Stimulated activated effector memory CD8-positive, alpha-beta T cell treated with anti-CD3 and anti-CD28 coated beads, Interleukin-12 subunit alpha, Interleukin-12 subunit beta, amount 100 ng/mL, for 72 hours (primary cell): Measurements from ENCODE around the gene TESPA1.

Experiments
- ATAC-seq: fragments of 150-1000 bp; cut with Tn5 transposase; 2 replicates; pipeline ENCODE4 v1.10.0; 2021
- DNase-seq, 2 donors: peaks; one replicate each; pipeline ENCODE4 v3.0.0; 2021 to 2022; ENCODE audit warnings: low spot score in 2 of 2
- H3K27ac Mint-ChIP-seq: one replicate; pipeline ENCODE4 v1.8.0; 2022; ENCODE audit warnings: mild to moderate bottlenecking, mixed read lengths
- H3K36me3 Mint-ChIP-seq: one replicate; pipeline ENCODE4 v1.8.0; 2022; ENCODE audit warnings: mild to moderate bottlenecking, mixed read lengths
- H3K4me1 Mint-ChIP-seq: one replicate; pipeline ENCODE4 v1.8.0; 2022; ENCODE audit warnings: mixed read lengths
- H3K4me3 Mint-ChIP-seq: one replicate; pipeline ENCODE4 v1.8.0; 2022; ENCODE audit warnings: mild to moderate bottlenecking, mixed read lengths
- H3K9me3 Mint-ChIP-seq: one replicate; pipeline ENCODE4 v1.8.0; 2022; ENCODE audit warnings: mixed read lengths

The TESPA1 gene

DNA sequence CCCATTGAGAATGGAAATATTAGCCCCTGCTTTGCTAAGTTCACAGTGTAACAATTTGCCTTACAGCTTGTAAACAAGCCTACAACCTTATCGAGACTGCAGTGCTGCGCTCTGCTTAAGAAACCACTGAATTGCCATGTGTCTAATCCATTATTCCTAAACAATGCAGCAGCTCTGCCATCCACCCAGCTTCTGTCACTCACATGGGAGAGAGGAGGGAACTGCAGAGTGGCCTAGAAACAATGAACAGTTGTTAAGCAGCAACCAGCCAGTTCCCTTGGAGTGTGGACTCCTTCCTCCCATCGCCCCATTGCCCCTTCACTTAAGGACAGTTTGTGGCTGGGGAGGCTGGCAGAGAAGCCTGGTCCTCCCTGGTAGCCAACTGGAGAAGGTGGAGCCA is 42.9 kb downstream of the TESPA1 start:
- no peak overlapping the region for H3K27ac Mint-ChIP-seq
- ATAC-seq (no peak), DNase-seq (no peak)
- no peaks in the 10 kb centered on the region for H3K36me3 Mint-ChIP-seq
- no peak overlapping the region for H3K4me3 Mint-ChIP-seq
- peaks cover under 1% of the 10 kb centered on the region for H3K9me3 Mint-ChIP-seq
- peaks cover 9% of the 10 kb centered on the region for H3K4me1 Mint-ChIP-seq

GRCh38 chr12:54940727-54941315 is 43.7 kb downstream of the TESPA1 start:
- H3K4me1 Mint-ChIP-seq, result peaks cover 14% of the 10 kb centered on the region
- peaks cover 8% of the 10 kb centered on the region for H3K9me3 Mint-ChIP-seq
- H3K36me3 Mint-ChIP-seq, result no peaks in the 10 kb centered on the region
- DNase-seq, result no peak
- peak; percentile 32 for ATAC-seq
- H3K27ac Mint-ChIP-seq, result no peak overlapping the region
- H3K4me3 Mint-ChIP-seq, result no peak overlapping the region

GRCh38 chr12:54937929-54938328 is 46.6 kb downstream of the TESPA1 start:
- Mint-ChIP-seq H3K4me1 (peaks cover 42% of the 10 kb centered on the region), H3K27ac (peak overlapping the region; percentile 95), H3K4me3 (no peak overlapping the region), H3K36me3 (peaks cover 13% of the 10 kb centered on the region), H3K9me3 (peaks cover 12% of the 10 kb centered on the region)
- DNase-seq (no peak), ATAC-seq (no peak)

DNA sequence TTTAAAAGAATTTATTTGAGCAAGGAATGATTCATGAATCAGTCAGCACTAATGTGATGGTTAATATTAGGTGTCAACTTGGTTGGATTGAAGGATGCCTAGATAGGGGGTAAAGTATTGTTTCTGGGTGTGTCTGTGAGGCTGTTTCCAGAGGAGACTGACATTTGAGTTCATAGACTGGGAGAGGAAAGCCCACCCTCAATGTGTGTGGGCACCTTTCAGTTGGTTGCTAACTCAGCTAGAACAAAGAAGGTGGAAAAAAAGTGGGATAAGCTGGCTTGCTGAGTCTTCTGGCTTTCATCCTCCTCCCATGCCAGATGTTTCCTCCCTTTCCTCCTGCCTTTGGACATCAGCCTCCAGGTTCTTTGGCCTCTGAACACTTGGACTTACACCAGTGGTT is 47.2 kb downstream of the TESPA1 start:
- ATAC-seq (no peak), DNase-seq (no peak)
- Mint-ChIP-seq H3K4me1 (peaks cover 48% of the 10 kb centered on the region), H3K9me3 (peaks cover 12% of the 10 kb centered on the region), H3K4me3 (no peak overlapping the region), H3K27ac (peak overlapping the region; percentile 95), H3K36me3 (peaks cover 13% of the 10 kb centered on the region)

DNA sequence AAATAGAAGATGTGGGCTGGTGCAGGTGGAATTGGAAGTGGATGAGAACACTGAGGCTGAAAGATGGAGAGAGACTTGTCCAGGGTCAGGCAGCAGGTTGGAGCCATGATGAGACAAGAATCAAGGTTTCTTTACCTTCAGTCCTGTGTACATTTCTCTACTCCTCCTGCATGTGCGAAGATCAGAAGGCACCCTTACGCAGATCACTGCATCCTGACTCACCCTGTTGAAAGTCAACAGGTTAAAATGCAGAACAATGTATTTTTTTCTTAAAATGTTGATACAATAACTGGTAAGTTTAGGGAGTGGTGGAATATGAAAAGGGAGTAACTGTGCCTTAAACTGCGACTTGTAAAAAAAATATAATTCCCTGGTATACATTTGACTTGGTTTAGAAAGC is 47.8 kb downstream of the TESPA1 start:
- no peak for DNase-seq
- H3K4me1 Mint-ChIP-seq, result peaks cover 54% of the 10 kb centered on the region

GRCh38 chr12:54935235-54935951 is 49.2 kb downstream of the TESPA1 start:
- Mint-ChIP-seq H3K27ac (peak overlapping the region; percentile 95), H3K36me3 (peaks cover 13% of the 10 kb centered on the region), H3K4me1 (peaks cover 57% of the 10 kb centered on the region), H3K9me3 (peaks cover 26% of the 10 kb centered on the region), H3K4me3 (peak overlapping the region; percentile 48)
- peak; percentile 97 for ATAC-seq
- DNase-seq, result peak; percentile 8 to 68

More for the DNA sequence above, 47.8 kb downstream of the TESPA1 start:
- no peak for ATAC-seq
- H3K36me3 Mint-ChIP-seq, result peaks cover 13% of the 10 kb centered on the region
- peak overlapping the region; percentile 95 for H3K27ac Mint-ChIP-seq
- peak overlapping the region; percentile 48 for H3K4me3 Mint-ChIP-seq
- peaks cover 14% of the 10 kb centered on the region for H3K9me3 Mint-ChIP-seq

GRCh38 chr12:54934419-54934818 is 50.1 kb downstream of the TESPA1 start:
- Mint-ChIP-seq H3K4me3 (no peak overlapping the region), H3K9me3 (peaks cover 32% of the 10 kb centered on the region), H3K4me1 (peaks cover 57% of the 10 kb centered on the region), H3K36me3 (peaks cover 13% of the 10 kb centered on the region), H3K27ac (peak overlapping the region; percentile 95)
- DNase-seq (no peak), ATAC-seq (no peak)

DNA sequence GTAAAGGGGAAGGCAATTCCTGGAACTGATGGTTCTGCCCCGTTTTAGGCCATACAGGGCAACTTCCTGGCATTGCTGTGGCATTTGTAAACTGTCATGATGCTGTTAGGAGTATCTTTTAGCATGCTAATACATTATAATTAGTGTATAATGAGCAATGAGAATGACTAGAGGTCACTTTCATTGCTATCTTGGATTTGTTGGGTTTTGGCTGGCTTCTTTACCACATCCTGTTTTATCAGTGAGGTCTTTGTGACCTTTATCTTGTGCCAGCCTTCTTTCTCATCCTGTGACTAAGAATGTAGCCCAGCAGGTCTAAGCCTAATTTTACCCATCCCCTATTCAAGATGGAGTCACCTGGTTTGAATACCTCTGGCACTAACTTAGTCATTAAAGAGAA is 51.2 kb downstream of the TESPA1 start:
- DNase-seq, result peak in 1 of 2 donors; percentile 51
- Mint-ChIP-seq H3K36me3 (peaks cover 13% of the 10 kb centered on the region), H3K4me1 (peaks cover 57% of the 10 kb centered on the region), H3K27ac (peak overlapping the region; percentile 95), H3K9me3 (peaks cover 32% of the 10 kb centered on the region), H3K4me3 (peak overlapping the region; percentile 35)
- peak; percentile 80 for ATAC-seq

- Mint-ChIP-seq H3K4me3 (peak overlapping the region; percentile 35), H3K4me1 (peaks cover 57% of the 10 kb centered on the region)
- ATAC-seq, result no peak
Observed at GRCh38 chr12:54932691-54933090, 51.9 kb downstream of the TESPA1 start.

GRCh38 chr12:54932038-54932437 is 52.5 kb downstream of the TESPA1 start:
- peaks cover 55% of the 10 kb centered on the region for H3K4me1 Mint-ChIP-seq
- no peak overlapping the region for H3K4me3 Mint-ChIP-seq
- peaks cover 34% of the 10 kb centered on the region for H3K9me3 Mint-ChIP-seq
- peak overlapping the region; percentile 95 for H3K27ac Mint-ChIP-seq
- ATAC-seq (no peak), DNase-seq (no peak)
- peaks cover 13% of the 10 kb centered on the region for H3K36me3 Mint-ChIP-seq

More at GRCh38 chr12:54932691-54933090, 51.9 kb downstream of the TESPA1 start:
- peak overlapping the region; percentile 95 for H3K27ac Mint-ChIP-seq
- no peak for DNase-seq
- H3K9me3 Mint-ChIP-seq, result peaks cover 32% of the 10 kb centered on the region
- H3K36me3 Mint-ChIP-seq, result peaks cover 13% of the 10 kb centered on the region

DNA sequence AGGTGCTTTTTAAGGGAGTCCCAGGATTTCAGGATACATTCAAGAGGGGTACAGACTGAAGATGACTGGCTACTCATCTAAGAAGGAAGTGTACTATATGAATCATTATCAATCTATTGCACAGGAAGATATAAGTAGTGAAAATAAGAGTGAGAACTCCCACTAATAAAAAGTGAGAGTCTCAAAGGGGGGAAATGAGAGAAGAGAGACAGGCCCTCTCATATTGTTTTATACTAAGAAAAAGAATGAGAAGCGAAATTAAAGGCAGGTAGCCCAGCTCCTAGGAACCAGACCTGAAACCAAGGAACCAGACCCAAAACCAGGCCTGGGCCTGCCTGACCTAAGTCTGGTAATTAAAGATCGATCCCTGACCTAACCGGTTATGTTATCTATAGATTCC is 54.6 kb downstream of the TESPA1 start:
- H3K36me3 Mint-ChIP-seq, result peaks cover 6% of the 10 kb centered on the region

DNA sequence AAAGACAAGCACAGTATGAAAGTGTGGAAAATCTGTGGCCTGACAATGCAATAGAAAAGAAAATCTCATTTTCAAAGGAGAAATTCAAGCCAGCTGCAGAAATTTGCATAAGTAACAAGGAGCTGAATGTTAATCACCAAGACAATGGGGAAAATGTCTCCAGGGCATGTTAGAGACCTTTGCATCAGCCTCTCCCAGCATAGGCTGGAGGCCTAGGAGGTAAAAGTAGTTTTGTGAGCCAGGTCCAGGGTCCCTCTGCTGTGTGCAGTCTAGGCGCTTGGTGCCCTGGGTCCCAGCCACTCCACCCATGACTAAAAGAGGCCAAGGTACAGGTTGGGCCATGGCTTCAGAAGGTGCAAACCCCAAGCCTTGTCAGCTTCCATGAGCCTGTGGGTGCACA is 58.3 kb downstream of the TESPA1 start:
- ATAC-seq (no peak), DNase-seq (no peak)
- no peaks in the 10 kb centered on the region for H3K4me1 Mint-ChIP-seq
- peaks cover 15% of the 10 kb centered on the region for H3K9me3 Mint-ChIP-seq
- H3K36me3 Mint-ChIP-seq, result no peaks in the 10 kb centered on the region
- H3K4me3 Mint-ChIP-seq, result no peak overlapping the region
- H3K27ac Mint-ChIP-seq, result no peak overlapping the region

More for the DNA sequence above, 54.6 kb downstream of the TESPA1 start:
- DNase-seq (no peak), ATAC-seq (no peak)
- Mint-ChIP-seq H3K9me3 (peaks cover 22% of the 10 kb centered on the region), H3K27ac (no peak overlapping the region), H3K4me3 (no peak overlapping the region), H3K4me1 (peaks cover 34% of the 10 kb centered on the region)

GRCh38 chr12:54924972-54925707 is 59.4 kb downstream of the TESPA1 start:
- no peaks in the 10 kb centered on the region for H3K4me1 Mint-ChIP-seq
- H3K9me3 Mint-ChIP-seq, result peaks cover 6% of the 10 kb centered on the region
- no peak overlapping the region for H3K4me3 Mint-ChIP-seq
- DNase-seq, result no peak
- no peaks in the 10 kb centered on the region for H3K36me3 Mint-ChIP-seq
- no peak for ATAC-seq
- H3K27ac Mint-ChIP-seq, result peak overlapping the region; percentile 15

DNA sequence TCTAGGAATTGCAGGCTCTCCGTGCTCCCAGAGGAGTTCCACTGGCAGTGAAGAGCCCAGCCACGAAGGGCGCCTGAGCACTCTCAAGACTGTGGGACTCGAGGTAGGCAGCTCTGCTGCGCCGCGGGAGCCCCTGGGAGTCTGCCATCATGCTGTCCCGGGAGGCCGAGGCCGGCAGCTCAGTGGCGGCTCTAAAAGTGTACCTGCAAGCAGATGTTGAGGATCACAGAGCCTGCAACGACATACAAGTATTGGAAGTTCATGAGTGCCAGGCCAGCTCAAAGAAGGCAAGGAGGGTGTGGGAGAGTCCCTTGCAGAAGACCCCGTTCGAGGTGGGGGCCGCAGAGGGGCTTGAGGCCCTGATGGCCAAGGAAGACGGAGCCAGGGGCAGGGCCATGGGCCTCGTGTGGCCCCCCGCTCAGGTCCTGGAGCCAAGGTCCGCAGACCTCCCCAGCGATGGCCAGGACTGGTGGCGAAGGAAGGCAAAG is 67.5 kb downstream of the TESPA1 start:
- no peak for DNase-seq
- ATAC-seq, result no peak
- Mint-ChIP-seq H3K36me3 (no peaks in the 10 kb centered on the region), H3K27ac (no peak overlapping the region), H3K4me3 (no peak overlapping the region), H3K4me1 (no peaks in the 10 kb centered on the region), H3K9me3 (peaks cover 7% of the 10 kb centered on the region)
